ENCODE measurements around the gene SPTA1.

- TF ChIP-seq CTCF (conservative IDR thresholded peaks at IDR 0.05; ENCODE audit: low read length) (no peak), EZH2phosphoT487 (IDR thresholded peaks at IDR 0.05; ENCODE audit: borderline replicate concordance, low read depth, low read length) (no peak)
These were observed 33.1 kb upstream of the SPTA1 start for GRCh38 chr1:158719664-158720063.

Data from OCI-LY7 (cell line).